Smooth muscle cell (in vitro differentiated cells): Measurements from ENCODE around the gene ZNF275. TPM values are rescaled to one million over a fixed set of nuclear protein-coding genes. Genes with fewer than 3 reads are reported as not detected.

Experiments
- DNase-seq: peaks from one replicate; lab custom pipeline; 2025; ENCODE audit not compliant: unreplicated experiment; lab: John Stamatoyannopoulos, UW
- H2AFZ ChIP-seq: fragments of 200-600 bp; sonication (generic); 2 replicates; pipeline ENCODE4 v1.6.0; 2016; ENCODE audit warnings: antibody characterized with exemption, low read depth, mild to moderate bottlenecking
- H3F3A ChIP-seq: fragments of 200-600 bp; sonication (generic); 2 replicates; pipeline ENCODE4 v1.6.0; 2017; ENCODE audit warnings: antibody characterized with exemption, low read depth
- H3K27ac ChIP-seq: fragments of 200-600 bp; sonication (generic); 2 replicates; pipeline ENCODE4 v1.5.1; 2016; ENCODE audit warnings: low read depth, mild to moderate bottlenecking
- H3K27me3 ChIP-seq: fragments of 200-600 bp; sonication (generic); 2 replicates; pipeline ENCODE4 v1.6.1; 2016; ENCODE audit warnings: low read depth, mild to moderate bottlenecking
- H3K36me3 ChIP-seq: fragments of 200-600 bp; sonication (generic); 2 replicates; pipeline ENCODE4 v1.5.1; 2016; ENCODE audit warnings: low read depth
- H3K4me1 ChIP-seq: fragments of 200-600 bp; sonication (generic); 2 replicates; pipeline ENCODE4 v1.5.1; 2016; ENCODE audit warnings: low read depth
- H3K4me2 ChIP-seq: fragments of 200-600 bp; sonication (generic); 2 replicates; pipeline ENCODE4 v1.6.0; 2016; ENCODE audit warnings: mild to moderate bottlenecking
- H3K4me3 ChIP-seq: fragments of 200-600 bp; sonication (generic); 2 replicates; pipeline ENCODE4 v1.5.1; 2016; ENCODE audit warnings: mild to moderate bottlenecking
- H3K79me2 ChIP-seq: fragments of 200-600 bp; sonication (generic); 2 replicates; pipeline ENCODE4 v1.6.0; 2016; ENCODE audit warnings: low read depth, mild to moderate bottlenecking
- H3K9ac ChIP-seq: fragments of 200-600 bp; sonication (generic); 2 replicates; pipeline ENCODE4 v1.6.0; 2016; ENCODE audit warnings: low read depth
- H3K9me3 ChIP-seq: fragments of 200-600 bp; sonication (generic); replicated peaks from 2 replicates; pipeline ENCODE4 v1.5.1; 2016; ENCODE audit warnings: low read depth
- H4K20me1 ChIP-seq: fragments of 200-600 bp; sonication (generic); 2 replicates; pipeline ENCODE4 v1.6.0; 2016; ENCODE audit warnings: low read depth
- WGBS: methylation state at CpG from one replicate; pipeline ENCODE4 v1.1.7; 2016; ENCODE audit warnings: low lambda C conversion rate; 5-methylcytosine and 5-hydroxymethylcytosine counted together
- polyA plus RNA-seq: library from polyadenylated mRNA; unstranded; fragments of >200 nt; fragmentation: Nextera tagmentation; extraction: Ambion mirVana; gene quantifications from 2 replicates; pipeline ENCODE4 v1.2.1, GENCODE V29; 2016
- total RNA-seq: library from RNA; depleted of rRNA; stranded (reverse); fragments of >200 nt; gene quantifications from 2 replicates; pipeline ENCODE4 v1.2.3, GENCODE V29; 2014
- TF ChIP-seq, protein P1 (sequence below): fragments of 200-600 bp; sonication (generic); IDR thresholded peaks from 2 replicates; pipeline ENCODE4 v1.5.1; 2017; ENCODE audit warnings: borderline replicate concordance, mild to moderate bottlenecking, antibody characterized with exemption; ENCODE audit not compliant: insufficient read depth, poor library complexity, severe bottlenecking

Gene ZNF275
- total and polyA plus RNA-seq, 2 experiments from 2014 or later: 9.7 to 17.8 TPM

DNA sequence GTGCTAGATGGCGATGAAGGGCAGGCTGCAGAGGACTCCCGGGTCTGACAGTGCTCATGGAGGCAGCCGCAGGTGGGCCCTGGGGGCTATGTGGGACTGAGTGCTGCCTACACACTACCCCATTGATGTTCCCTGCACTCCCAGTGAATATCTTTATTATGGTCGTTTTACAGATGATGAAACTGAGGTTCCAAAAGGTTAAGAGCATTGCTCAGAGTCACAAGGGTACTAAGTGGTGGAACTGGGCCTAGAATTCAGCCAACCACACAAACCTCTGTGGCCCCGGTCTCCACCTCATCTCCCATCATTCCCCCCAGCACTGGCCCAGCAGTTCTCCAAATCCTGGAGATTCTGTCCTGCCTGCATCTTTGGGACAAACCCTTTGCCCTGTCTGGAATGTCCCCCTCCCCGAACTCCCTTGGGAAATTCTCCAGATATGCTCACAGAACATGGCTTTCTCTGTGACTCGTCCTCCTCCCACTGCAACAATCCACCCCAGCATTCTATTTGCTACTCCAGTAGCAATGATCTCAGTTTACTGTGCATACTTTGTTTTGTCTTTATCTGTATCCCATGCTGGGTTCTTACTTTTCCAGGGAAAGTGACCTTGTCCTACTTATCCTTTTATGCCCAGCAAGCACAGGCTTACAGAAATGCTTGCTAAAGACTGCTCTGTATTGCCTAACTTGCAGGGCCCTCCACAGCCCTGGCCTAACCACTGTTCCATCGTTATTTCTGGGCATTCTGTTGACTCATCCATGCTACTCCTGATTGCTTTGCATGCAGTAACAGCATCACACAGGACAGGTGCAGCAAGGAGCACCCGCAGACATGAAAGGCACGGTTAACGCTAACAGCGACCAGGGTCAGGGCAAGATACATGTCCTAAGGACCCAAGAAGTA is 26.4 kb upstream of the ZNF275 start:
- H3K36me3 ChIP-seq: no peaks in the 10 kb centered on the region
- no peak overlapping the region for H3K4me2 ChIP-seq
- H4K20me1 ChIP-seq: no peaks in the 10 kb centered on the region
- H3F3A ChIP-seq: no peaks in the 10 kb centered on the region
- peaks cover 6% of the 10 kb centered on the region for H3K27me3 ChIP-seq
- H3K27ac ChIP-seq: no peak overlapping the region
- H3K4me1 ChIP-seq: no peaks in the 10 kb centered on the region
- TF ChIP-seq, protein P1, sequence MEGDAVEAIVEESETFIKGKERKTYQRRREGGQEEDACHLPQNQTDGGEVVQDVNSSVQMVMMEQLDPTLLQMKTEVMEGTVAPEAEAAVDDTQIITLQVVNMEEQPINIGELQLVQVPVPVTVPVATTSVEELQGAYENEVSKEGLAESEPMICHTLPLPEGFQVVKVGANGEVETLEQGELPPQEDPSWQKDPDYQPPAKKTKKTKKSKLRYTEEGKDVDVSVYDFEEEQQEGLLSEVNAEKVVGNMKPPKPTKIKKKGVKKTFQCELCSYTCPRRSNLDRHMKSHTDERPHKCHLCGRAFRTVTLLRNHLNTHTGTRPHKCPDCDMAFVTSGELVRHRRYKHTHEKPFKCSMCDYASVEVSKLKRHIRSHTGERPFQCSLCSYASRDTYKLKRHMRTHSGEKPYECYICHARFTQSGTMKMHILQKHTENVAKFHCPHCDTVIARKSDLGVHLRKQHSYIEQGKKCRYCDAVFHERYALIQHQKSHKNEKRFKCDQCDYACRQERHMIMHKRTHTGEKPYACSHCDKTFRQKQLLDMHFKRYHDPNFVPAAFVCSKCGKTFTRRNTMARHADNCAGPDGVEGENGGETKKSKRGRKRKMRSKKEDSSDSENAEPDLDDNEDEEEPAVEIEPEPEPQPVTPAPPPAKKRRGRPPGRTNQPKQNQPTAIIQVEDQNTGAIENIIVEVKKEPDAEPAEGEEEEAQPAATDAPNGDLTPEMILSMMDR: no peak
- DNase-seq: no peak
- H3K9me3 ChIP-seq: no peaks in the 10 kb centered on the region
- no peak overlapping the region for H3K9ac ChIP-seq
- no peak overlapping the region for H2AFZ ChIP-seq
- H3K79me2 ChIP-seq: no peaks in the 10 kb centered on the region
- 72% methylated on average over 12 of the region's 12 CpGs for WGBS
- no peak overlapping the region for H3K4me3 ChIP-seq

DNA sequence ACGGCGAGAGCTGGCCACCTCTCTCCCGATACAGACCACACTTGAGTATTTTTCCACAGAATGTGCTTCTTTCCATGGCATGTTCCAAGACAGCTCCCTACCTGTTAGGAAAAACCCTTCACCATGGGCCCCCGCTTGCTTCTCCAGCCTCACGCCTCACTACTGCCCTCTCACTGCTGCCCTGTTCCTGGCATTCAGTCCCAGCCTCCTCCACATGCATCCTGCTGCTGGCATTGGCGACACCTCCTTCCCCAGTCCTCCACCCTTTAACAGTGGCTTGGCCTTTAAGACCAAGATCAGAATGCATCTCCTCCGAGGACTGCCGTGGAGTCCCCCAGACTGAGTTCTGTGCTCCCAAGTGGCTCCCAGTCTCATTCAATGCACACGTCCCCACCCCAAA is 23.1 kb upstream of the ZNF275 start:
- no peaks in the 10 kb centered on the region for H3K36me3 ChIP-seq
- 82% methylated on average over 9 of the region's 9 CpGs for WGBS
- TF ChIP-seq, protein P1: no peak

DNA sequence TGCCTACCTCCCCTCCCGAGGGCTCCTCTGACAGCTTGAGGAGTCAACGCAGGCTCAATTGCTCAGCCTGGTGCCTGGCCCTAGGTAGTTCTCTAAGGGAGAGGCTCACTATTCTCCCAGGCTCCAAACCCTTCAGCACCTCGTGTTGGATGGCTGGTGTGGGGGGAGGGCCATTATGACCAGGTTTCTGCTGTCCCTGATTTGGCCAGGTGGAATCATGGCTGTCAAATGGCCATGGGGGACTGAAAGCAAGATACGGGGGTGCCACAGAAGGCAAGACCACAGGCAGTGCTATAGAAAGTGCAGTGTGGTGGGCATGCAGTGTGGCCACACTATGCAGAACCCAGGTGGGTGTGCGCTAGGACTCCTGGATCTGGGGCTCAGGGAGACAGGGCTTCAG is 21.9 kb upstream of the ZNF275 start:
- Histone ChIP-seq H3F3A (no peaks in the 10 kb centered on the region), H3K4me1 (no peaks in the 10 kb centered on the region), H3K4me2 (no peak overlapping the region), H3K27me3 (no peaks in the 10 kb centered on the region), H3K79me2 (no peaks in the 10 kb centered on the region), H3K9me3 (no peaks in the 10 kb centered on the region), H3K36me3 (no peaks in the 10 kb centered on the region), H4K20me1 (no peaks in the 10 kb centered on the region), H2AFZ (no peak overlapping the region), H3K9ac (no peak overlapping the region), H3K4me3 (no peak overlapping the region), H3K27ac (no peak overlapping the region)
- DNase-seq: no peak
- TF ChIP-seq, protein P1: no peak
- 79% methylated on average over 5 of the region's 5 CpGs for WGBS

More for the DNA sequence above, 23.1 kb upstream of the ZNF275 start:
- Histone ChIP-seq H3K79me2 (no peaks in the 10 kb centered on the region), H3K4me1 (no peaks in the 10 kb centered on the region), H3K4me2 (no peak overlapping the region), H3F3A (no peaks in the 10 kb centered on the region), H3K9ac (no peak overlapping the region), H2AFZ (no peak overlapping the region), H3K27ac (no peak overlapping the region), H3K4me3 (no peak overlapping the region), H4K20me1 (no peaks in the 10 kb centered on the region), H3K9me3 (no peaks in the 10 kb centered on the region), H3K27me3 (no peaks in the 10 kb centered on the region)
- no peak for DNase-seq
